Naive thymus-derived CD4-positive, alpha-beta T cell (primary cell): ENCODE measurements around the gene UNC13C. TPM values are rescaled to one million over a fixed set of nuclear protein-coding genes. Genes with fewer than 3 reads are reported as not detected.
"Not testable (repeated sequence)": the region's sequence is repeated elsewhere in the genome, so short reads cannot be mapped to it uniquely, and the experiment has no call there.

Source experiments
- ATAC-seq: fragments of 150-1000 bp; cut with Tn5 transposase; 2 replicates; pipeline ENCODE4 v1.10.0; 2021; ENCODE audit warnings: mild to moderate bottlenecking, moderate library complexity
- CTCF ChIA-PET: fragments of 350-600 bp; sonication (Branson Sonifier 250); formaldehyde crosslinking; loops from one replicate; lab custom pipeline; 2021; ENCODE audit warnings: antibody characterized with exemption; lab: Charles Lee
- POLR2A ChIA-PET: fragments of 350-600 bp; sonication (Branson Sonifier 250); formaldehyde crosslinking; loops from one replicate; lab custom pipeline; 2021; ENCODE audit warnings: antibody characterized with exemption, inconsistent platforms; lab: Charles Lee
- DNase-seq, 9 donors: peaks; one replicate each; pipeline versions ENCODE4 v3.0.0 to v3.0.0-alpha.2; 2020 to 2022; ENCODE audit warnings: mixed read lengths in 1 of 9
- H3K27ac ChIP-seq: one replicate; pipeline ENCODE4 v1.7.0; 2013; ENCODE audit warnings: mild to moderate bottlenecking, low read depth, low read length, moderate library complexity
- H3K27me3 ChIP-seq, 2 donors: one replicate each; pipeline ENCODE4 v1.7.0; 2013; ENCODE audit warnings: low read length in 2 of 2, mild to moderate bottlenecking in 2 of 2, moderate library complexity in 2 of 2; ENCODE audit not compliant: control insufficient read depth in 2 of 2, insufficient read depth in 2 of 2
- H3K36me3 ChIP-seq, 3 experiments: 1 replicate in 2 of 3; 2 replicates in 1 of 3; pipeline ENCODE4 v1.7.0; 2013; ENCODE audit warnings: low read length in 3 of 3, mild to moderate bottlenecking in 3 of 3, moderate library complexity in 1 of 3; ENCODE audit not compliant: insufficient read depth in 3 of 3, control insufficient read depth in 2 of 3
- H3K4me1 ChIP-seq, 2 donors: one replicate each; pipeline ENCODE4 v1.7.0; 2013; ENCODE audit warnings: low read length in 2 of 2, mild to moderate bottlenecking in 2 of 2, moderate library complexity in 1 of 2; ENCODE audit not compliant: control insufficient read depth in 2 of 2, insufficient read depth in 2 of 2
- H3K4me3 ChIP-seq: 2 replicates; pipeline ENCODE4 v1.7.0; 2013; ENCODE audit warnings: mild to moderate bottlenecking, low read length
- H3K9me3 ChIP-seq, 3 experiments: 1 replicate in 2 of 3; 2 replicates in 1 of 3; pipeline ENCODE4 v1.7.0; 2013; ENCODE audit warnings: low read length in 3 of 3; ENCODE audit not compliant: control insufficient read depth in 2 of 3
- H3K27ac Mint-ChIP-seq, 9 donors: one replicate each; pipeline ENCODE4 v1.8.0; 2020 to 2022; ENCODE audit warnings: mixed read lengths in 9 of 9, mild to moderate bottlenecking in 8 of 9, moderate library complexity in 5 of 9, inconsistent platforms in 2 of 9
- H3K27me3 Mint-ChIP-seq, 5 donors: one replicate each; pipeline ENCODE4 v1.8.0; 2021 to 2022; ENCODE audit warnings: mixed read lengths in 5 of 5, mild to moderate bottlenecking in 1 of 5
- H3K36me3 Mint-ChIP-seq, 5 donors: one replicate each; pipeline ENCODE4 v1.8.0; 2020 to 2022; ENCODE audit warnings: mixed read lengths in 5 of 5, mild to moderate bottlenecking in 3 of 5, inconsistent platforms in 1 of 5
- H3K4me1 Mint-ChIP-seq, 7 donors: one replicate each; pipeline ENCODE4 v1.8.0; 2020 to 2022; ENCODE audit warnings: mixed read lengths in 7 of 7, mild to moderate bottlenecking in 3 of 7, inconsistent platforms in 1 of 7
- H3K4me3 Mint-ChIP-seq, 10 donors: one replicate each; pipeline ENCODE4 v1.8.0; 2020 to 2022; ENCODE audit warnings: mild to moderate bottlenecking in 10 of 10, mixed read lengths in 10 of 10, moderate library complexity in 6 of 10, inconsistent platforms in 2 of 10
- H3K9me3 Mint-ChIP-seq, 11 donors: one replicate each; pipeline ENCODE4 v1.8.0; 2020 to 2022; ENCODE audit warnings: mixed read lengths in 11 of 11, mild to moderate bottlenecking in 4 of 11, inconsistent platforms in 1 of 11, moderate library complexity in 1 of 11
- intact Hi-C, 2 donors: fragments of 100-400 bp; cut with micrococcal nuclease; formaldehyde crosslinking; loops; one replicate each; pipeline ENCODE4 v1.15.1; 2023
- polyA plus RNA-seq, 2 donors: library from polyadenylated mRNA; unstranded; fragments of 300-500 nt; fragmentation: Illumina TruSeq; gene quantifications; one replicate each; pipeline ENCODE4 v1.2.3, GENCODE V29; 2021
- total RNA-seq, 6 experiments: library from RNA in 5 of 6; stranded (reverse) in 5 of 6; gene quantifications; 1 replicate in 5 of 6; 2 replicates in 1 of 6; pipeline ENCODE4 v1.2.3 and lab custom pipeline; 2021 to 2026

Gene UNC13C
- total and polyA plus RNA-seq, 7 experiments from 2014 or later, result not detected

DNA sequence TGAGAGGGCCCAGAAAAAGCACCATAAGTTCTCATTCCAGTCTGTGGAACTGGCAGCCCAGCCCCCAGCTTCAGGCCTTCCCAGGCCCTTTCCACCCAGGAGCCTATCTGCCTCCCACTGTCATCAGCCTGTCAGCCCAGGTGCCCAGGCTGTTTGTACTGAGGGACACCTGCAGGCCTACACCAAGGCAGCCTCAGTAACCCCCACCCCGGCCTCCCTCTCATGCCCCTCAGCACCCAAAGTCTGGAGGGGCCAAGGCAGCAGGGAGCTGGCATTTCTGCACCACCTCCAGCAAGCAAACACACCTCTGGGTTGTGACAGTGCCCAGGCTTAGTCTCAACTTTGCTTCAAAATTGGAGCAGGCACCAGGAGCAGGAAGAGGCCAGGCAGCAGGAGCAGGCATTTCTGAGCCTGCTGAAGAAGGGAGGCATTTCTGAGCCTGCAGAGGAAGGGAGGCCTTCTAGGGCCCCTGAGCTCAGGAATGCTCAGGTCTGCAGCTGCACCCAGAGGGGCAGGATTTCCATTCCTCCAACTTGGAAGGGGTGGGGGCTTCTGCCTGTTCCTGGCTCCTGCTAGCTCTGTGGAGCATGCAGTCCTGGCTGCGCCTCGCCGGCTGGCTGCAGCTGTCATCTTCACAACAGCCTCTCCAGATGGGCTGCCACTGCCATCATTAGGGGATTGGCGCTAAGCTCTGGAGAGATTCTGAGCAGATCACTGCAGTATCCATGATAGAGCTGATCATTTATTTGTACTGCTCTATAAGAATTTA, 396.1 kb downstream of the UNC13C start:
- ChIA-PET CTCF (no interaction called here), POLR2A (no interaction called here)
- intact Hi-C loops, result no loop called here
- peaks cover 0 to 5% (median 0%) of the 10 kb centered on the region in 5 donors for H3K27me3 Mint-ChIP-seq
- Histone ChIP-seq H3K9me3 (no peaks in the 10 kb centered on the region), H3K27me3 (no peaks in the 10 kb centered on the region), H3K4me3 (no peak overlapping the region), H3K27ac (no peak overlapping the region), H3K4me1 (no peaks in the 10 kb centered on the region), H3K36me3 (no peaks in the 10 kb centered on the region)
- H3K36me3 Mint-ChIP-seq, result no peaks in the 10 kb centered on the region
- ATAC-seq, result no peak
- no peak overlapping the region for H3K27ac Mint-ChIP-seq
- H3K4me3 Mint-ChIP-seq, result no peak overlapping the region
- no peaks in the 10 kb centered on the region for H3K4me1 Mint-ChIP-seq
- DNase-seq, result no peak
- H3K9me3 Mint-ChIP-seq, result peaks cover 0 to 4% (median 0%) of the 10 kb centered on the region in 11 donors

DNA sequence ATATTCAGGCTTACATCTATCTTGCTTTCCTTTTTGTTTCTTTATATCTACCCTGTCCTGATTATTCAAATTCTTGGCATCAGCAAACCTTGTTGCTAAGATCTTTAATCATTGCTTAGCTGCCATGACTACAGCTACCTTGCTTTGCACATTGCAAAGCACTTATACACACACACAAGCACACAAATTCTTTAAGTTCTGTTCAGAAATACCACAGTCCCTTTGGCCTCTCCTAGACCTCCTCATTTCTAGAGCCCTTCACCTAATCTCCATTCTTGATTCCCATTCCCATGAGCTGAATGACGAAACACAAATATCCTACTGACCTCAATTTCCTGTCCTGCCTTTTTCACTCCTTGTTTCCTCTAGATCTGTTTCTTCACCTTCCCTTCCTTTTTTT, 409.6 kb downstream of the UNC13C start:
- H3K27me3 ChIP-seq, result no peaks in the 10 kb centered on the region
- ATAC-seq (no peak), DNase-seq (no peak)
- ChIA-PET POLR2A (no interaction called here), CTCF (no interaction called here)
- H3K9me3 ChIP-seq, result no peaks in the 10 kb centered on the region
- H3K27ac Mint-ChIP-seq, result no peak overlapping the region
- H3K4me3 ChIP-seq, result no peak overlapping the region
- no peaks in the 10 kb centered on the region for H3K36me3 ChIP-seq
- H3K9me3 Mint-ChIP-seq, result peaks cover 0 to 5% (median 0%) of the 10 kb centered on the region in 11 donors
- peaks cover 0 to 2% (median 0%) of the 10 kb centered on the region in 7 donors for H3K4me1 Mint-ChIP-seq
- peaks cover 0 to 4% (median 0%) of the 10 kb centered on the region in 5 donors for H3K27me3 Mint-ChIP-seq
- intact Hi-C loops, result no loop called here
- H3K4me3 Mint-ChIP-seq, result no peak overlapping the region
- no peaks in the 10 kb centered on the region for H3K36me3 Mint-ChIP-seq
- H3K4me1 ChIP-seq, result no peaks in the 10 kb centered on the region
- H3K27ac ChIP-seq, result no peak overlapping the region

- no peak overlapping the region for H3K27ac ChIP-seq
- ChIA-PET CTCF (no interaction called here), POLR2A (no interaction called here)
- DNase-seq (no peak), ATAC-seq (no peak)
- Mint-ChIP-seq H3K27me3 (peaks cover 0 to 2% (median 0%) of the 10 kb centered on the region in 5 donors), H3K36me3 (no peaks in the 10 kb centered on the region), H3K9me3 (peaks cover 0 to 5% (median 0%) of the 10 kb centered on the region in 11 donors), H3K4me3 (no peak overlapping the region), H3K4me1 (peaks cover 0 to 2% (median 0%) of the 10 kb centered on the region in 7 donors), H3K27ac (no peak overlapping the region)
- H3K4me1 ChIP-seq, result no peaks in the 10 kb centered on the region
- no peaks in the 10 kb centered on the region for H3K9me3 ChIP-seq
- intact Hi-C loops, result no loop called here
- H3K4me3 ChIP-seq, result no peak overlapping the region
- H3K36me3 ChIP-seq, result no peaks in the 10 kb centered on the region
- H3K27me3 ChIP-seq, result no peaks in the 10 kb centered on the region
These were observed 410.5 kb downstream of the UNC13C start for GRCh38 chr15:54388746-54389145.

- CTCF ChIA-PET, result no interaction called here
- POLR2A ChIA-PET, result no interaction called here
- Histone ChIP-seq H3K4me1 (no peaks in the 10 kb centered on the region), H3K4me3 (no peak overlapping the region), H3K9me3 (no peaks in the 10 kb centered on the region), H3K36me3 (no peaks in the 10 kb centered on the region), H3K27me3 (no peaks in the 10 kb centered on the region), H3K27ac (no peak overlapping the region)
- Mint-ChIP-seq H3K36me3 (no peaks in the 10 kb centered on the region), H3K4me3 (no peak overlapping the region), H3K27me3 (peaks cover 0 to 4% (median 0%) of the 10 kb centered on the region in 5 donors), H3K4me1 (no peaks in the 10 kb centered on the region), H3K27ac (no peak overlapping the region), H3K9me3 (peaks cover 0 to 2% (median 0%) of the 10 kb centered on the region in 11 donors)
- ATAC-seq (no peak), DNase-seq (no peak)
- intact Hi-C loops, result no loop called here
These were observed 432.2 kb downstream of the UNC13C start for GRCh38 chr15:54410481-54410880.

DNA sequence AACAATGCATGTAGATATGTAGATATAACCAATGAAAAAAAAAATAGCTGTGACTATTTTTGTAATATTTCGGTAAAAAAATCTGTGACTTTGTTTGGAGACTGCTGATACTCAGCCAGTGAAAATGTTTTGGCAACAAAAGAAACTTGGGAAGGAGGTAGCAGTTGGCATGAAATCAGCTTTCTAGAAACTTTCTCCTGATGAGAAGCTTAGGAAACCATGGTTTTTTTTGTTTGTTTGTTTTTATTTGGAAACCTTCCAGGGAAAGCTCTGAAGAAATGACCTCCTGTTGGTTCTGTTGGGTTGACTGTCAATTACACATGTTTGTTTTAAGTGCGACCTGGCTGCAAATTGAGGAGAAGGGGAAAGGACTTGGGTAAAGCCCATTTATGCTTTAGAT, 445.9 kb downstream of the UNC13C start:
- Histone ChIP-seq H3K27ac (no peak overlapping the region), H3K36me3 (no peaks in the 10 kb centered on the region), H3K4me3 (no peak overlapping the region), H3K9me3 (no peaks in the 10 kb centered on the region), H3K4me1 (no peaks in the 10 kb centered on the region), H3K27me3 (no peaks in the 10 kb centered on the region)
- Mint-ChIP-seq H3K27me3 (peaks cover 0 to 6% (median 4%) of the 10 kb centered on the region in 5 donors), H3K4me3 (no peak overlapping the region), H3K27ac (no peak overlapping the region), H3K9me3 (peaks cover 0 to 10% (median 1%) of the 10 kb centered on the region in 11 donors), H3K4me1 (no peaks in the 10 kb centered on the region), H3K36me3 (no peaks in the 10 kb centered on the region)
- ATAC-seq, result no peak
- ChIA-PET POLR2A (no interaction called here), CTCF (no interaction called here)
- DNase-seq, result no peak
- intact Hi-C loops, result no loop called here

DNA sequence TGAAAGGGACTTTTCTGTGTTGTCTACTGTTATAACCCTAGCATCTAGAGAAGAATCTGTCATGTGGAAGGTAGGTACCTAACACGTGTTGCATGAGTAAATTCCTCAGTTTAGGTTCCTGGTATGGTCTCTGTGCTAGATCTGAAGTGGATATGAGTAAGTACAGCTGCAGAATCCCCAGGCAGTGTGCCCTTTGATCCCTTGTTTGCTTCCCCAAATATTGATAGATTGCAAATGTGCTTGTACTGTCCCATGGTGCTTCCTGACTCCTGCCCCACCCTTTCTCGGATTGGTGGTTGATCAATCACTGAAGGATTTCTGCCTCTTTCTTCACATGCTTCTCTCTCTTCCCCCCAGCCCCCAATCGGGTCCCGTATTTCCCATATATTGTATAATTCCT, 450.4 kb downstream of the UNC13C start:
- ChIA-PET POLR2A (no interaction called here), CTCF (no interaction called here)
- H3K27me3 Mint-ChIP-seq, result peaks cover 0 to 10% (median 4%) of the 10 kb centered on the region in 5 donors
- H3K27ac Mint-ChIP-seq, result no peak overlapping the region
- H3K4me1 Mint-ChIP-seq, result no peaks in the 10 kb centered on the region
- H3K4me3 ChIP-seq, result no peak overlapping the region
- H3K36me3 Mint-ChIP-seq, result no peaks in the 10 kb centered on the region
- peaks cover 0 to 17% (median 3%) of the 10 kb centered on the region in 11 donors for H3K9me3 Mint-ChIP-seq
- no peaks in the 10 kb centered on the region for H3K36me3 ChIP-seq
- no peak for DNase-seq
- intact Hi-C loops, result no loop called here
- no peak for ATAC-seq
- H3K9me3 ChIP-seq, result no peaks in the 10 kb centered on the region
- no peaks in the 10 kb centered on the region for H3K4me1 ChIP-seq
- H3K27ac ChIP-seq, result no peak overlapping the region
- H3K27me3 ChIP-seq, result no peaks in the 10 kb centered on the region
- no peak overlapping the region for H3K4me3 Mint-ChIP-seq

GRCh38 chr15:54450288-54450687, 472.0 kb downstream of the UNC13C start:
- H3K27me3 ChIP-seq, H3K4me1 Mint-ChIP-seq, H3K4me3 Mint-ChIP-seq, POLR2A ChIA-PET, H3K4me3 ChIP-seq, ATAC-seq, CTCF ChIA-PET, H3K36me3 Mint-ChIP-seq, intact Hi-C loops, DNase-seq, H3K36me3 ChIP-seq, H3K27ac Mint-ChIP-seq, H3K4me1 ChIP-seq, H3K27me3 Mint-ChIP-seq, H3K27ac ChIP-seq: not testable (repeated sequence)
- peaks cover 16 to 54% (median 28%) of the 10 kb centered on the region in 11 donors for H3K9me3 Mint-ChIP-seq
- H3K9me3 ChIP-seq, result peaks cover 0 to 29% (median 0%) of the 10 kb centered on the region in 3 experiments
